K562 (cell line): ENCODE results near the gene MRPS30. TPM values are rescaled to one million over a fixed set of nuclear protein-coding genes. Genes with fewer than 3 reads are reported as not detected.
A peak's percentile ranks its signal among the peaks of the same experiment; 100 is the strongest.

ENCODE experiments used
- ATF3 ChIP-seq, 2 experiments: fragments of 450-650 bp in 1 of 2; sonication (generic) in 1 of 2; formaldehyde crosslinking in 1 of 2; IDR thresholded peaks in 1 of 2; conservative IDR thresholded peaks in 1 of 2; 2 replicates each; pipeline versions ENCODE4 v1.6.1 to v1.8.1; 2016 to 2023; ENCODE audit warnings: mild to moderate bottlenecking in 2 of 2, moderate library complexity in 2 of 2, inconsistent platforms in 1 of 2, missing genetic modification reagents in 1 of 2
- BRD4 ChIP-seq: fragments of 200-600 bp; sonication (generic); IDR thresholded peaks from 2 replicates; pipeline ENCODE4 v1.6.1; 2017; ENCODE audit warnings: inconsistent platforms
- CBX1 ChIP-seq: sonication (generic); IDR thresholded peaks from 2 replicates; pipeline ENCODE4 v1.6.1; 2016; ENCODE audit warnings: antibody characterized with exemption, low read depth, mild to moderate bottlenecking
- EP300 ChIP-seq: IDR thresholded peaks from 2 replicates; pipeline ENCODE4 v1.6.1; 2012; ENCODE audit warnings: low read length, improper control_type of control experiment
- EWSR1 ChIP-seq: fragments of 450-650 bp; IDR thresholded peaks from 2 replicates; pipeline ENCODE4 v1.6.1; 2018; ENCODE audit warnings: borderline replicate concordance, mild to moderate bottlenecking, low read depth, moderate library complexity; ENCODE audit not compliant: partially characterized antibody
- FIP1L1 ChIP-seq: fragments of 200-400 bp; formaldehyde crosslinking; IDR thresholded peaks from 2 replicates; pipeline ENCODE4 v1.6.1; 2018; ENCODE audit warnings: mild to moderate bottlenecking, low read depth, low read length; ENCODE audit not compliant: poor library complexity, severe bottlenecking
- GTF2A2 ChIP-seq: IDR thresholded peaks from 2 replicates; pipeline ENCODE4 v1.6.1; 2016; ENCODE audit warnings: mild to moderate bottlenecking, missing genetic modification characterization, missing compliant biosample characterization
- GTF2E2 ChIP-seq: fragments of 200-800 bp; sonication (Bioruptor generic); IDR thresholded peaks from 2 replicates; pipeline ENCODE4 v1.6.1; 2016; ENCODE audit warnings: missing genetic modification characterization, missing compliant biosample characterization
- PRDM10 ChIP-seq: fragments of 450-650 bp; IDR thresholded peaks from 2 replicates; pipeline ENCODE4 v1.6.1; 2018; ENCODE audit not compliant: partially characterized antibody
- ZNF609 ChIP-seq: sonication (generic); formaldehyde crosslinking; IDR thresholded peaks from 2 replicates; pipeline ENCODE4 v1.8.1; 2023; ENCODE audit warnings: missing genetic modification reagents, mild to moderate bottlenecking, borderline replicate concordance
- polyA plus RNA-seq, 8 experiments: library from polyadenylated mRNA; depleted of rRNA in 4 of 8; stranded (reverse) in 5 of 8; unstranded in 3 of 8; fragments of >200 nt; fragmentation: Nextera tagmentation in 2 of 8; fragmentation: Illumina TruSeq in 1 of 8; extraction: Ambion mirVana in 2 of 8; extraction: Trizol in 1 of 8; gene quantifications; 2 replicates each; pipeline versions ENCODE4 v1.2.1 to v1.2.3, GENCODE V29; 2011 to 2014; ENCODE audit warnings: inconsistent platforms in 1 of 8, missing spikeins in 1 of 8
- total RNA-seq, 7 experiments: library from RNA; depleted of rRNA in 6 of 7; stranded (reverse); fragments of >200 nt in 6 of 7; fragmentation: Illumina TruSeq in 2 of 7; extraction: Trizol in 2 of 7; gene quantifications; 2 replicates each; pipeline versions ENCODE4 v1.2.1 to v1.2.3, GENCODE V29; 2011 to 2021; ENCODE audit warnings: low replicate concordance in 1 of 7

The MRPS30 gene
- total and polyA plus RNA-seq, 9 of the 15 experiments (the other 6 are each of a cell fraction or from before 2014, with no cell fraction given): 24.3 to 145 (median 114) TPM

GRCh38 chr5:44809215-44809955, 638 bp downstream of the MRPS30 start (continued):
- TF ChIP-seq PRDM10 (no peak), BRD4 (0 out of 2 replicates have a peak, but pooled peaks have one; percentile 20), ZNF609 (CRISPR knock-in tag) (no peak), ATF3 (IDR thresholded peaks at IDR 0.05) (no peak), ATF3 (CRISPR knock-in tag; conservative IDR thresholded peaks at IDR 0.05) (no peak), GTF2E2 (tag) (no peak), EWSR1 (no peak), FIP1L1 (no peak), EP300 (no peak), CBX1 (no peak), GTF2A2 (tag) (no peak)
